ENCODE measurements around the gene AP3S1. TPM values are rescaled to one million over a fixed set of nuclear protein-coding genes. Genes with fewer than 3 reads are reported as not detected.

AP3S1 gene
- total RNA-seq = 86.7 and 126 TPM in 2 replicates

- peak; percentile 93 for DNase-seq (ENCODE audit: low read depth)
- H3K4me3 ChIP-seq (ENCODE audit: low read depth, low read length) = peak within 1 kb of the TSS; percentile 94
- no peak for TF ChIP-seq CTCF (IDR thresholded peaks at IDR 0.05; ENCODE audit: insufficient read depth, low read depth, low read length)
These were observed at the start of gene AP3S1, which contains the start of gene ATG12 for GRCh38 chr5:115841382-115842088. Gene AP3S1, plus strand, starts transcription at chr5:115841935. Its CDS starts 103 bp downstream, at chr5:115842038. Gene ATG12, minus strand, starts transcription at chr5:115841565. Its CDS starts 13 bp downstream, at chr5:115841552.

- DNase-seq (ENCODE audit: low read depth) = no peak
- H3K4me3 ChIP-seq (ENCODE audit: low read depth, low read length) = no peak overlapping the region
- no peak for TF ChIP-seq CTCF (IDR thresholded peaks at IDR 0.05; ENCODE audit: insufficient read depth, low read depth, low read length)
These were observed 46.0 kb upstream of the AP3S1 start for GRCh38 chr5:115795700-115796099.

GRCh38 chr5:115796656-115797055 lies 45.1 kb upstream of the AP3S1 start:
- H3K4me3 ChIP-seq (ENCODE audit: low read depth, low read length) = no peak overlapping the region
- no peak for DNase-seq (ENCODE audit: low read depth)
- TF ChIP-seq CTCF (IDR thresholded peaks at IDR 0.05; ENCODE audit: insufficient read depth, low read depth, low read length) = no peak

- TF ChIP-seq CTCF (IDR thresholded peaks at IDR 0.05; ENCODE audit: insufficient read depth, low read depth, low read length) = no peak
- no peak for DNase-seq (ENCODE audit: low read depth)
These were observed 43.5 kb upstream of the AP3S1 start for GRCh38 chr5:115798252-115798651.

GRCh38 chr5:115800108-115800507 lies 41.6 kb upstream of the AP3S1 start:
- TF ChIP-seq CTCF (IDR thresholded peaks at IDR 0.05; ENCODE audit: insufficient read depth, low read depth, low read length) = no peak
- DNase-seq (ENCODE audit: low read depth) = no peak
- H3K4me3 ChIP-seq (ENCODE audit: low read depth, low read length) = no peak overlapping the region

More at GRCh38 chr5:115798252-115798651, 43.5 kb upstream of the AP3S1 start:
- no peak overlapping the region for H3K4me3 ChIP-seq (ENCODE audit: low read depth, low read length)

- DNase-seq (ENCODE audit: low read depth) = no peak
- no peak overlapping the region for H3K4me3 ChIP-seq (ENCODE audit: low read depth, low read length)
- no peak for TF ChIP-seq CTCF (IDR thresholded peaks at IDR 0.05; ENCODE audit: insufficient read depth, low read depth, low read length)
These were observed 40.6 kb upstream of the AP3S1 start for GRCh38 chr5:115801152-115801551.
